NCI-H748 (cell line): ENCODE results near the gene LRP10.
"Not testable (repeated sequence)": the region's sequence is repeated elsewhere in the genome, so short reads cannot be mapped to it uniquely, and the experiment has no call there.

Experiments used
- DNase-seq: peaks from one replicate; lab custom pipeline; 2025; ENCODE audit not compliant: unreplicated experiment; lab: John Stamatoyannopoulos, UW

The LRP10 gene, protein sequence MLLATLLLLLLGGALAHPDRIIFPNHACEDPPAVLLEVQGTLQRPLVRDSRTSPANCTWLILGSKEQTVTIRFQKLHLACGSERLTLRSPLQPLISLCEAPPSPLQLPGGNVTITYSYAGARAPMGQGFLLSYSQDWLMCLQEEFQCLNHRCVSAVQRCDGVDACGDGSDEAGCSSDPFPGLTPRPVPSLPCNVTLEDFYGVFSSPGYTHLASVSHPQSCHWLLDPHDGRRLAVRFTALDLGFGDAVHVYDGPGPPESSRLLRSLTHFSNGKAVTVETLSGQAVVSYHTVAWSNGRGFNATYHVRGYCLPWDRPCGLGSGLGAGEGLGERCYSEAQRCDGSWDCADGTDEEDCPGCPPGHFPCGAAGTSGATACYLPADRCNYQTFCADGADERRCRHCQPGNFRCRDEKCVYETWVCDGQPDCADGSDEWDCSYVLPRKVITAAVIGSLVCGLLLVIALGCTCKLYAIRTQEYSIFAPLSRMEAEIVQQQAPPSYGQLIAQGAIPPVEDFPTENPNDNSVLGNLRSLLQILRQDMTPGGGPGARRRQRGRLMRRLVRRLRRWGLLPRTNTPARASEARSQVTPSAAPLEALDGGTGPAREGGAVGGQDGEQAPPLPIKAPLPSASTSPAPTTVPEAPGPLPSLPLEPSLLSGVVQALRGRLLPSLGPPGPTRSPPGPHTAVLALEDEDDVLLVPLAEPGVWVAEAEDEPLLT

DNA sequence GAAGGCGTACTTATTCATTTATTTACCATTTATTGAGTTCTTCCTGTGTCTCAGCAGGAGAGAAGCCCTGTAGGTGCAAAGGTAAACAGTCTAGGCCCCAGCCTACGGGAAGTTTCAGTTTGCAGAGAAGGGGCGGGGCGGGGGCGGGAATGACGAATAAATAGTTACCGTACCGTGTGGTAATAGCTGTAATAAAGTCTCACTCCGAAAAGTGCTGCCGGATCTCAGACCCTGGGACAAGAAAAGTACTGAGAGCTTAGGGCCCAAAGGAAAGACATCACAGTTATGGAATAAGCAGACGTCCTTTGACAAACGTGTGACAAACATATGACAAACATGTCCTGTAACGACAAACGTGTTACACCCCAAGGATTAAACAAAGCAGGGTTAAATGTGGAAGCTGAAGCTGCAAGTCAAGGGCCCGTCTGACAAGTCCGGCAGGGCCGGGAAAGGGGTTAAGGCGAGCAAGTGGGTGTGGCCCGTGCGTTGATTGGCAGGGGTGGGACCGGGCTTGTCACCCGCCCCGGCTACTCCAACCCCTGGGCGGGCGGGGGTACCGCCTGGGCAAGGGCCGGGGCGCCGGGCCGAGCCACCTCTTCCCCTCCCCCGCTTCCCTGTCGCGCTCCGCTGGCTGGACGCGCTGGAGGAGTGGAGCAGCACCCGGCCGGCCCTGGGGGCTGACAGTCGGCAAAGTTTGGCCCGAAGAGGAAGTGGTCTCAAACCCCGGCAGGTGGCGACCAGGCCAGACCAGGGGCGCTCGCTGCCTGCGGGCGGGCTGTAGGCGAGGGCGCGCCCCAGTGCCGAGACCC, at the start of gene LRP10:
TSS of gene LRP10 (plus strand) at position 517 of the 809 bp plus-strand sequence. CDS start 564 bp downstream, outside the sequence.
- peak; percentile 91 for DNase-seq

DNA sequence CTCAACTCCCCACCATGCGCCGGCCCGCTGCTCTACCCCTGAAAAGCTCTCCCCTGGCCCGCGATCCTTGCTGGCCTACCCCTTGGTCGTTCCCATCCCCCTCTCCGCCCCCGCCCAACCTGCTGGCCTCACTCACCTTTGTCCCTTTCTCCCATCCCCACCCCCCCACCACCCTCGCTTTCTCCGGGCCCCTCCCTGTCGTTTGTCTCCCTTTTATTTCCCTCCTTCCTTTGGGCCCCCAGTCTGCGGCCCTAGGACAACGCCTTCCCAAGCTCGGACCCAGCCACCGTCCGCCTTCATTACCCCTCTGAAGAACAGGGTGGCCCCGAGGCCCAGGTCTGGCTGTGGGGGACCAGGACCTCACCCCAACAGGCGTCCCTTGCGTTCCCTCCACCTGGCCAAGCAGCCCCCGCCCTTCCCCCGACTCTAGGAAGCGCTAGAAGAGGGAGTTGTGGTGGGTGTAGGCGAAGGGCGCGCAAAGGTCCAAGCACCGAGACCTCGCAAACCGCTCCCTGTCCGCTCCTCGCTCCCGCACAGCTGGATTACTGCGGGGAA, 49.4 kb upstream of the LRP10 start:
- DNase-seq: no peak

DNA sequence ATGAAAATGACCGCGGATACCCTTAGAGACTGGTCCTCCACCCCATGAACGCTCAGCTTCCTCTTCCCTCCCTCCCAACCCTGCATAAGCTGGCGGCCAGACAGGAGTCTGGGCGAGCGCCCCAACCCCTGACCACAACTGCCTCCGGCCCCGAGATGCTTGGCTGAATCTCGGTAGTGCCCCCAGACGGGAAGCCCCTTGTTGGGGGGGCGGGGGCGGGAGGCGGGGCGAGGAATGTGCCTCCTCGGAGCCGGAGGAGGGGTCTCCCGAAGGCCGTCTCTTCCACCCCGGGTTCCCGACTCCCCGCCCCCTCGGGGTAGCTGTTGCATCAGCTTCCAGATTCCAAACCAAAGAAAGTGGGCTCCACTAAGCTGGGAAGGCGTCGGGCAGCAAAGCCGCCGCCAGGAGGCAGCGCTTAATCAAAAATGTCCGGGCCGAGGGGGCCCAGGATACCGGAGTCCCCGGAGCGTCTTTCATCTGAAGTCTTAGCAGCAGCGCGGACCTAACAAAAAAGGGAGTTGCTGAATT, 48.9 kb upstream of the LRP10 start:
- peak; percentile 56 for DNase-seq

DNA sequence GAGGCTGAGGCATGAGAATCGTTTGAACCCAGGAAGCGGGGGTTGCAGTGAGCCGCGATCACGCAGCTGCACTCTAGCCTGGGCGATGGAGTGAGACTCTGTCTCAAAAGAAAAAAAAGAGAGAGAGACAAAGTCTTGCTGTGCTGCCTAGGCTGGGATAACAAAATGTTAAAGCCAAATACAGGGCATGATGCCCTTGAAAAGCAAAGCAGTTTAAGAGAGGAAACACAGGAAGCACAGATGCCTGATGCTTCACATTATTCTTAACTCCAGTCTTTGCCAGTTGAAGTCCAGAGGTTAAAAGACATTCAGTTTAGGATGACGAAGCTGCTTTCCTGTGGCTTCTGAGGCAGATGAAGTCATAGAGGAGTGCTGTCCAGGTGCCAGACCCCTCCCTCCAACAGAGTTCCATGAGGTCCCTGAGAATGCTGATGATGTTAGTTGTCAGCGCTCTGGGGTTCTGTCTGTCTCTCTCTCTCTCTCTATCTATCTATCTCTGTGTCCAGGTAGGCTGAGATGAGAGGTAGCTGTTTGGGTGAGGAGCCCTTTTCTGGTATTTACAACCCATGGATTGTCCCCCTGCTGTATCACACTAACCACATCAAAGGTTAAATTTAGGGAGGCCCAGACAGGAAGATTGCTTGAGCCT, 46.7 kb upstream of the LRP10 start:
- no peak for DNase-seq

DNA sequence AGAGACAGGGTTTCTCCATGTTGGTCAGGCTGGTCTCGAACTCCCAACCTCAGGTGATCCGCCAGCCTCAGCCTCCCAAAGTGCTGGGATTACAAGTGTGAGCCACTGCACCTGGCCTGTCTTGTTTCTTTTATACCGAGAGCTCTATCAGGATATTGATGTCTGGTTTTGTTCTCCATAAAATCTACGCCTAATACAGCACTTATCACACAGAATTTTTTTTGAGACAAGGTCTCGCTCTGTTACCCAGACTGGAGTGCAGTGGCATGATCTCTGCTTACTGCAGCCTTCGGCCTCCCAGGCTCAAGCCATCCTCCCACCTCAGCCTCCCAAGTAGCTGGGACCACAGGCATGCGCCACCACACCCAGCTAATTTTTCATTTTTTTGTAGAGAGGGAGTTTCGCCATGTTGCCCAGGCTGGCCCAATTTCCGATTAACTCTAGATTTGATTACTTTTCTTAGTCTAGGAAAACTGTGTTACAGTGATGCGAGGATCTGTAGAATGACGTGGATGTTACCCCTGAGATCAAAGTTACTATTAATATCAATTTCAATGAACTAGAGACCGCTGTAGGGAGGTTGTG, 42.4 kb upstream of the LRP10 start:
- DNase-seq: not testable (repeated sequence)

DNA sequence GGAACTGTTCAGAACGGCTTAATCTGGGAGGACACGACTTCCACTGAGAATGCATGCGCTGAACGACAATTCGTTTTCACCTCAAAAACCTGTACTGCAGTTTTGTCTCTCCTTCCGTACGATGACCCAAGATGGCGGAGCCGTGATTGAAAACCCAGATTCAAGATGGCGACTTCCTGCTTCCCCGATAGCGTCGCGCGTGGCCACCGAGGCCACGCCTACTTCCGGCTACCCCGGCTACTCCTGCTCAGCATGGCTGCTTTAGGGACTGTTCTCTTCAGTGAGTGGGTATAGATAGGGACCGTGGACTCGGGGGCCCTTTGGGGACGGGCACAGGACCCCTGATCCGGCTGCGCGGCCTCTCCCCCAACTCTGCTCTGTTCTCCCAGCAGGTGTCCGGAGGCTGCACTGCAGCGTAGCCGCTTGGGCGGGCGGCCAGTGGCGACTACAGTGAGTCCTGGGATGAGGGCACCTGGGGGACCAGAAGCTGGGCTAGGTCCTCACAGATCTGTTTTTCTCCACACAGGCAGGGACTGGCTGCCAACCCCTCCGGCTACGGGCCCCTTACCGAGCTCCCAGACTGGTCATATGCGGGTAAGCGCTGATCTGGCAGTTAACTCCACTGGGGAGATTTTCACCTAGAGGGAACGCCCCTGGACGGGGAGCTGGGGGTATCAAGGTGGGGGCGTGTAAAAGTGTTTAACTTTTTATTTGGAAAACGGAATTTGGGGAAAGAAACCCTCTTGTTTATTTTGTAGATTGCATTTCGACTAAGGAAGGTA, 41.7 kb upstream of the LRP10 start, which contains the start of gene MRPL52:
TSS of gene MRPL52 (plus strand) at position 227 of the 782 bp plus-strand sequence. CDS start at position 253, 26 bp downstream.
- peak; percentile 94 for DNase-seq

DNA sequence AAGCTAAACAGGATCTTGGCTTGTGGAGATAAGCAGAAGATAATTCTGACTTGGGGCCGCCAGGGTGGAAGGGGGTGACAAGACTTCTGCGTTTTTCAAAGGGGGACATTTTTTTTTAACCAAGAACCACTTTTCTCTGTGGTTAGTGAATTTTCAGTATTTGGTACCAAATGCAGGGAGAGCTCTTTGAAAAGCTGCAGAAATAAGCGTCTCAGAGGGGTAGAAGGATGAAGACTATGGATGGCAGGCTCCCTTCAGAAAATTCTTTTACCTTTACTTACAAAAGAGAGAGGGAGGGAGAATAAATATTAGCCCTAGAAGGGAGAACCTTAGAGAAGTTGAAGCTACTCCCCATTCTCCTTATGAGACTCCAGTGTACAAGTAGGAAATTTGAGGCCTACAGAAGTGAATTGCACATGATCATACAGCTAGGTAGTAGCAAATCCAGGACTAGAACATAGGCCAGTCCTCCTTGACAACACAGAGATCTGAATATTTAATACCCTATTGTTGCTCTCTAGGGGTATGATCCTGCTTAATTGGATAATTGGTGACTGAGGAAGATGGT, 41.0 kb upstream of the LRP10 start:
- DNase-seq: no peak

DNA sequence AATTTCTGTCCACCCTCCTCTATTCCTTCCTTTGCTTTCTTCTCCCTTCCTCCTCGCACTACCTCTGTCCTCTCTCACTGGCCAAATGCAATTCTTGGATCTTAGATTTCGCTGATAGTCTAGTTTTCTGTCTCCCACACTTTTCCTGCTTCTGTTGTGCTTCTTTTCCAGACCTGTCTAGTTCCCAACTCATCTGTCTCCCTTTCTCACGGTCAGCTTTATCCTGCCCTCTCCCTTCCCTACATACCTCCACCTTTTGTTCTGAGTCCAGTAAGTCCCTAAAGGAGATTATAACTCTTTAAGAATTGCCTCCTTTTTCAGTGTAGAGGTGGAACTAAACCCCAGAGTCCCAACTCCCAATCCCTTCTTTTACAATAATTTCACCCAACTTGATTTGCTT, 36.0 kb upstream of the LRP10 start:
- DNase-seq: no peak

DNA sequence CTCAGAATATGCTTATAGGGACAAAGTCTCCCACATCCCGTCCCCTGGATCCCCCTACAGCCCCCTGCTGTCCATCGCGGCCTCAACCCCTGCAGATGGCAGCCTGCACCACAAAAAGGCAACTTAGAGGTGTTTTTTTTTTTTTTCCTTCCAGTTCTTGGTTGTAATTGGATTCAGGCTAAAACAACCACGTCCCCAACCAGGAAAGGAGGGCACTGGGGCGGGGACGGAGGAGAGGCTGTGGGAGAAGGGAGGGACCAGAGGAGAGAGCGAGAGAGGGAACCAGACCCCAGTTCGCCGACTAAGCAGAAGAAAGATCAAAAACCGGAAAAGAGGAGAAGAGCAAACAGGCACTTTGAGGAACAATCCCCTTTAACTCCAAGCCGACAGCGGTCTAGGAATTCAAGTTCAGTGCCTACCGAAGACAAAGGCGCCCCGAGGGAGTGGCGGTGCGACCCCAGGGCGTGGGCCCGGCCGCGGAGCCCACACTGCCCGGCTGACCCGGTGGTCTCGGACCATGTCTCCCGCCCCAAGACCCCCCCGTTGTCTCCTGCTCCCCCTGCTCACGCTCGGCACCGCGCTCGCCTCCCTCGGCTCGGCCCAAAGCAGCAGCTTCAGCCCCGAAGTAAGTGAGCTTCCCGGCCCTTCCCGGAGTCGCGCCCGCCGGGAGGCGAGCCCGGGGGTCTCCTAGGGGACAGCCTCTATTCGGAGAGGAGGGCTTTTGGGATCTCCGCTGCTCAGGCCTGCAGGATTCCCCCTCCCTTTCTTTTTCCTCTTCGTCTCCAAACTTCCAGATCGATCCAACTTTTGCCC, 35.0 kb upstream of the LRP10 start, which contains the start of gene MMP14:
TSS of gene MMP14 (plus strand) at position 285 of the 813 bp plus-strand sequence. CDS start at position 518, 233 bp downstream.
- peak; percentile 35 for DNase-seq

DNA sequence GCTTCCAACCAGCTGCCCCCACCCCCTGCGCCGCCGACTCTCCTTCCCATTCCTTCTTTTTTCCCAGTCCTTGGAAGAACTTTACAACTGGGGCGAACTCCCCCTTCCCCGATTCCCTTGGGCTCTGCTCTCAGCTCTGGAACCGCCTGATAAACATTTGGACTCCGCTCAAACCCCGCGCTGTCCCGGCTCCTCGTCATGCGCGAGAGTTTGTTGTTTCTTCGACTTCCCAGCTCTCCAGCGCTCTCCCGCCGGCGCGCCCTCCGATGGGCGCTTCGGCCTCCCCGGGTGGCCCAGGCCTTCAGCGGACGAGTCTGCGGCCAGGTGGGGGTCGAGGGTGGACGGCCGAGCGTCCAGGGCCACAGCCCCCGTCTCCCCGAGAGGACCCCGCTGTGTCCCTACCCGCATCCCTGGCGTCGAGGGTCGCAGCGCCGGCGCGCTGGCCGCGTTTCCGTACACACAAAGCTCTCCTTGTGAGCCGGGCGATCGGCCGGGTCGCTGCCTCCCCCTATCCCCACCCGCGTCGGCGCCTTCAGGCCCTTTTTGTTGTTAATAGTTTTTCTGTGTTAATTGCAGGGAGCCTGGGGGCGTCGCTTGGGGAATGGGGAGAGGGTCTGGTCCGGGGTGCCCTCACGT, 34.3 kb upstream of the LRP10 start:
- DNase-seq: peak; percentile 46

DNA sequence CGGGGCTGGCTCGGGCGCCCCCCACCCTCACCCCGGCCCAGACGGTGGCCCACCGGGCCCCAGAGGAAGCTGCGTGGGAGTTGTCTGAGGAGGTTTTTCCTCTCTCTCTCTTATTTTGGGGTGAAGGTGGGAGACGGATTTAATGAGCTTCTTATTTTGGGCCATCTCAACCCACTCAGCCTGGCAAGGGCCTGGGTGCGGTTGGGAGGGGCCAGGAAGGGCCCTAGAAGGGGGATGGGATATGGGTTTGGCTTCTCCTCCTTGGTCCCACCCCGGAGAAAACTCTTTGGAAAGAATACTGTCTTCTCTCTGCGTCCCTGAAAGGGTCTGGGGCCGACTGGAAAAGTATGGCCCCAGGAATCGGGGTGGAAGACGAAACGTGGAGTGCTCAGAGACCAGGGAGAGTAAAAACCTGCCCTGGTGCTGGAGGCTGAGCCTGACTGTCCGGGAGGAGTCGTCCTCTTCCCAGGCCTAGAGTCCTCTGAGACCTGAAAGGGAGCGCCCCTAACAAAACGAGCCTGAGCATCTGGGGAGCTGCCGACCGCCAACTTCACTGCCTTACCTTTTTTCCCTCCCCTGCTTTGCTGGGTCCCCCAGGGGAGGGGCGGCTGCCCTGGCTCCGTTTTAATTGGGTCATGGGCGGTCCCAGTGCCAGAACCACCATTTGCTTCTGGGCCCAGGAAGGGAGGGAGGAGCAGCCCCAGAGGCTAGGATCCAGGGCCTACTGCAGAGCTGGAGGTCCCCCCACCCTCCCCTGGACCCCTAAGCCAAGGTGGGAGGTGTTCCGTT, 33.6 kb upstream of the LRP10 start:
- DNase-seq: no peak

DNA sequence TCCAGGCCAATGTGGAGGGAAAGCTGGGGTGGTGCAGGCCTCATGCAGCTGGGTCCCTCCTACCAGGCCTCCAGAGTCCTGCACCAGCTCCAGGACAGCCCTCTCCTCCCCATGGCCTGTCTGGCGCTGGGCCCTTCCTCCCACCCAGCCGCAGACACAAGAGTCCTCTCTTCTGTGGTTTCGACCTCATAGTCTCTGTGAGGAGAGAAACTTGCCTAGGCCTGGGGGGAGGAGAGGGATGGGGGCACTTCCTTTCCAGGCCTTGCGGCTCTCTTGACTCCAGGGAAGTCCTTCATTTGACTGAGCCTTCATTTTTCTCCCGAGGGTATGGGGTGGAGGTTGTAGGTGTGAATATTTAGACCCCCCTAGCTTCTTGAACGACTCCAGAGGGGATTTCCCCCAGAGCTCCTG, 32.9 kb upstream of the LRP10 start:
- no peak for DNase-seq

DNA sequence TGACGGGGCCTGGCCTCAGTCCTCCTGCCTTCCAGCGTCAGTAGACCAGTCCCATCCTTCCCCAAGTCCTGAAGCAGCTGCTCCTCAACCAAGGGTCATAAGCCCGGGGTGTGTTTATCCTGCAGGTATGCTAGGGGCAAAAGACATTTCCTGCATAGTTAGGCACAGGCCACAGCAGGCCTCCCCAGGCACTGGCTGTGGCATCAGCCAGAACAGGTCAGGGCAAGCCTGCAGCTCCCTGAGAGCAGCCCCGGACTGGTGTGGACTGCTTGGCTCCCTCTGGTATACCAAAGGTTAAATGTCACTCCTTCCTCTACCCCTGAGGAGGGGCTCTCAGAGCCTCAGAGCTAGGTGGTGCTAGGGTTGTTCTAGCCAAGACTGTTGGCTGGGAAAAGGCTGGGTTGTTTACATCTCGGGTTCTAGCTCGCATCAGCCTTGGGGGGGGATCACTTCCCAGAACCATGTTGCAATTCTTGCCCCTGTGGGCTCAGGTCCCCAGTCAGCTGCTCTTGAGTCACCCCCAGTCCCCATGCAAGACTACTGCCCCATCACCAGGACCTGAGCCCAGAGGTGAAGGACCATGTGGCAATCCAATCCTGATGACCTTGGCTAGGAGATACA, 32.3 kb upstream of the LRP10 start:
- no peak for DNase-seq

DNA sequence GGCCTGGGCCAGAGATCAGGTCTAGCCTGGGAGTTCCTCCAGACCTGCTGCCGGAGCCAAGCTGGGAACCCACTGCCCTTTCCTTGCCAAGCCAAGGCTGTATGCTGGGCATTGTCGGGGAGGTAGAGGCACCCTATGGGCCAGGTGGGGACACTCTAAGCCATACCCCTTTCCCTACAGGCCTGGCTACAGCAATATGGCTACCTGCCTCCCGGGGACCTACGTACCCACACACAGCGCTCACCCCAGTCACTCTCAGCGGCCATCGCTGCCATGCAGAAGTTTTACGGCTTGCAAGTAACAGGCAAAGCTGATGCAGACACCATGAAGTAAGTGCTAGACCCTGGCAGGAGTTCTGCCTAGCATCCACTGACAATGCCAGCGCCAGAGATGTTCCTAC, 30.2 kb upstream of the LRP10 start:
- no peak for DNase-seq

DNA sequence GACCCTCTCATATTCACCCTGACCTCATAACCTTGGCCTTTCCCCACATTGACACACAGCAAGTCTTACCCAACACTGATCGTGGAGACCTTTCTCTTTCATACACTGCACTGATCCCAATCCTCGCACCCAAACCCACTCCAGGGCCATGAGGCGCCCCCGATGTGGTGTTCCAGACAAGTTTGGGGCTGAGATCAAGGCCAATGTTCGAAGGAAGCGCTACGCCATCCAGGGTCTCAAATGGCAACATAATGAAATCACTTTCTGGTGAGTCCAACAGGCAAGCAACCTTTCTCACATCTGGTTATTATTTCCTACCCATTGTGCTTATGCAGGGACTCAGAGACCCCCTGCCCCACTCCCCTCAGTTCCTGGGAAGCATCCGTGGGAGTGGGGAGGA, 29.8 kb upstream of the LRP10 start:
- DNase-seq: no peak
